Measurements from ENCODE around the gene BTBD9.

The BTBD9 gene

GRCh38 chr6:38272222-38272621 lies 367.5 kb downstream of the BTBD9 start:
- Mint-ChIP-seq H3K4me1 (ENCODE audit: low read depth) (peaks cover 1% of the 10 kb centered on the region), H3K36me3 (ENCODE audit: low read depth) (no peaks in the 10 kb centered on the region)

DNA sequence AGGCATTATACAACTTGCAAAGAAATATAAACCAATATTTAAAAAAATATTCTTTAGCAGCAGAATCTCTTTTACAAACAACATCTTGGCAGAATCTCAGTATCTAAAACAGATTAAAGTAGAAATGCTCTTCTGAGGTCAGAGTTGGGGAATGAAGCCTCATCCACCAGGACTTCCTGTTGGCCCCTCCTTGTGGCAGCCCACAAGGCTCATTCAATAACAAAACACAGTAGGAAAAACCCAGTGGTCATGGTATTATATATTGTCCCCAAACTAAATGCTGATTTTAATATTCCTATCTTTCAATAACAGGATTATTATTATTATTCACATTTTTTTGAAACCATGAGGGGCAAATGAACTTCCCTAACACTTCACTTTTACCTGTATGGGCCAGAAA lies 368.6 kb downstream of the BTBD9 start:
- Mint-ChIP-seq H3K36me3 (ENCODE audit: low read depth) (no peaks in the 10 kb centered on the region), H3K9me3 (no peaks in the 10 kb centered on the region), H3K4me3 (no peak overlapping the region), H3K27me3 (ENCODE audit: low read depth) (no peaks in the 10 kb centered on the region), H3K4me1 (ENCODE audit: low read depth) (peaks cover 1% of the 10 kb centered on the region), H3K27ac (no peak overlapping the region)

More at GRCh38 chr6:38272222-38272621, 367.5 kb downstream of the BTBD9 start:
- Mint-ChIP-seq H3K27me3 (ENCODE audit: low read depth) (no peaks in the 10 kb centered on the region), H3K27ac (no peak overlapping the region), H3K4me3 (no peak overlapping the region), H3K9me3 (no peaks in the 10 kb centered on the region)

- H3K27ac Mint-ChIP-seq: no peak overlapping the region
- no peak overlapping the region for H3K4me3 Mint-ChIP-seq
- no peaks in the 10 kb centered on the region for H3K9me3 Mint-ChIP-seq
These were observed 369.4 kb downstream of the BTBD9 start for GRCh38 chr6:38270367-38270766.

GRCh38 chr6:38269461-38270172 lies 370.1 kb downstream of the BTBD9 start:
- no peaks in the 10 kb centered on the region for H3K36me3 Mint-ChIP-seq (ENCODE audit: low read depth)
- H3K4me1 Mint-ChIP-seq (ENCODE audit: low read depth): peaks cover 1% of the 10 kb centered on the region
- no peak overlapping the region for H3K4me3 Mint-ChIP-seq
- no peaks in the 10 kb centered on the region for H3K27me3 Mint-ChIP-seq (ENCODE audit: low read depth)
- no peak overlapping the region for H3K27ac Mint-ChIP-seq
- H3K9me3 Mint-ChIP-seq: no peaks in the 10 kb centered on the region

More at GRCh38 chr6:38270367-38270766, 369.4 kb downstream of the BTBD9 start:
- no peaks in the 10 kb centered on the region for H3K27me3 Mint-ChIP-seq (ENCODE audit: low read depth)
- peaks cover 1% of the 10 kb centered on the region for H3K4me1 Mint-ChIP-seq (ENCODE audit: low read depth)
- H3K36me3 Mint-ChIP-seq (ENCODE audit: low read depth): no peaks in the 10 kb centered on the region

DNA sequence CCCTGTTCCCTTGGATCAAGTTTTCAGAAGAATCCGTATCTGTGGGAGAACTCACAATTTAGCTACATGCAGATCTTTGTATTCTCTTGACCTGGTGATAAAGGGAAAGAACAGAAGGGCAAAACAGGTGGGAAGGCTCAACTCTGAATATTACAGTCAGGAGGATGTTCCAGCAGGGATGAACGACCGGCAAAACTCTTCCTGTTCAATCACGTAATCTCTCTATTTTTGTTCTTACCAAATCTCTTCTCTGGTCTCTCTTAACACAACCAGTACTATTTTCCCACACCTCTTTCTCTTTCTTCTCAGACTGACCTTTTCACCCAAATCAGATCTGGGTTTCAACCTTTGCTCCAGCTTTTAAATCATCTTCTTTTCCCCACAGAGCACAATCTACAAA lies 371.4 kb downstream of the BTBD9 start:
- Mint-ChIP-seq H3K27ac (no peak overlapping the region), H3K9me3 (no peaks in the 10 kb centered on the region), H3K4me1 (ENCODE audit: low read depth) (peaks cover 1% of the 10 kb centered on the region), H3K27me3 (ENCODE audit: low read depth) (no peaks in the 10 kb centered on the region), H3K36me3 (ENCODE audit: low read depth) (no peaks in the 10 kb centered on the region), H3K4me3 (no peak overlapping the region)

DNA sequence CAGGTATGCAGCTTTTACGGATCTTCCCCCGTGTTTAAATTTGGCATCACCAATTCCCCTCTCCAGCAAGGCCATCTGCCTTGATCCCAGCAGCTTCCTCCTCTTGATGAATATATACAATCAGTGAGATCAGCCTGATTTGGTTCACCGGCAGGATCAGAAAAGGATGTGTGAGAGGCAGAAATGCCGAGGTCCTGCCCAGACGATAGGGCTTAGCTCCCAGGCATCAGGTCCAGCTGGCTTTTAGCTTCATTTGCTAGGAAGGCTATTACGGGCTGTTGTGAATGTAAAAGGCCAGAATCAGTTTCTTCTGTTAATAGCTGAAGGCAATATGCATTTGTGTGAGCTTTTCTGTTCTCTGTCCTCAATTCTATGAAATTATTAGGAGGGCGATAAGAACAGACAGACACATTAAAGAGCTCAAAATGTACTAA lies 372.8 kb downstream of the BTBD9 start:
- H3K9me3 Mint-ChIP-seq: no peaks in the 10 kb centered on the region
- no peaks in the 10 kb centered on the region for H3K36me3 Mint-ChIP-seq (ENCODE audit: low read depth)
- H3K27me3 Mint-ChIP-seq (ENCODE audit: low read depth): no peaks in the 10 kb centered on the region
- no peak overlapping the region for H3K27ac Mint-ChIP-seq
- H3K4me1 Mint-ChIP-seq (ENCODE audit: low read depth): peaks cover 1% of the 10 kb centered on the region
- H3K4me3 Mint-ChIP-seq: no peak overlapping the region

DNA sequence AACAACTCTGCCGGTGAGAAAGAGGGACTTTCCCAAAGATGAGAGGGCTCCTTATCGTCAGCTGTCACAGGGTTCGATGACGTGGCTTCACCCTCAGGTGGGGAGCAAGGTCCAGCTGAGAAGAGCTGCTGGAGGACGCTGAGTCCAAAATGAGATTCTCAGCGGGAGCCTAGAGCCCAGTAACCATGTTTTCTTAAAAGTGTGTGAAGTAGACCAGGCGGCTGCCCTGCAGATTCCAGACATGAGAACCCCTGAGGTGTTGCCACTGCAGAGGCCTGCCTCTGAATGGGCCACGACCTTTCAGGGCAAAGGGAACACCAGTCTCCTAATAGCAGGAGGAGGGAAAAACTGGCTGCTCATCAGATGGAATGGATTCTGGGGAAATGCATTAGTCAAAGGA lies 375.1 kb downstream of the BTBD9 start:
- H3K27ac Mint-ChIP-seq: no peak overlapping the region

DNA sequence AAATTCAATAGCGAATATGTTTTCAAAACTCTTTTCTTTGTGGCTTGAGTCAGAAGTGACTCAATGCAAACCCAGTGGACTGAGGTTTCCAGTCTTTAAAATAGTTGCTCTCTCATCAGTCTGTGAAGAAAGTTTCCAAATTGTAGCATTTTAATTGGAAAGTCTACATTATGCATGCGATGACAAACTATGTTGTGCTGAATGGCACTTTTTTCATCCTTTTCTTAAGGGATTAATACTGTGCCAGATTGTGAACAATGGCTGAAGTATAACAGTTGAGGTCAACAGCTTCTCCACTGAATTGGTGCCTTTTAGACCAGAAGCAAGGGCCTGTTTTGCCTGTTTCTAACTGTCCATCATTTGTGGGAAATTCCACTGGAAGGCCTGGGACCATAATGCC lies 377.1 kb downstream of the BTBD9 start:
- no peaks in the 10 kb centered on the region for H3K27me3 Mint-ChIP-seq (ENCODE audit: low read depth)
- no peak overlapping the region for H3K4me3 Mint-ChIP-seq
- H3K9me3 Mint-ChIP-seq: no peaks in the 10 kb centered on the region
- H3K4me1 Mint-ChIP-seq (ENCODE audit: low read depth): no peaks in the 10 kb centered on the region
- no peaks in the 10 kb centered on the region for H3K36me3 Mint-ChIP-seq (ENCODE audit: low read depth)
- no peak overlapping the region for H3K27ac Mint-ChIP-seq

More for the DNA sequence above, 375.1 kb downstream of the BTBD9 start:
- H3K9me3 Mint-ChIP-seq: no peaks in the 10 kb centered on the region
- no peak overlapping the region for H3K4me3 Mint-ChIP-seq
- H3K27me3 Mint-ChIP-seq (ENCODE audit: low read depth): no peaks in the 10 kb centered on the region
- H3K36me3 Mint-ChIP-seq (ENCODE audit: low read depth): no peaks in the 10 kb centered on the region
- H3K4me1 Mint-ChIP-seq (ENCODE audit: low read depth): no peaks in the 10 kb centered on the region

DNA sequence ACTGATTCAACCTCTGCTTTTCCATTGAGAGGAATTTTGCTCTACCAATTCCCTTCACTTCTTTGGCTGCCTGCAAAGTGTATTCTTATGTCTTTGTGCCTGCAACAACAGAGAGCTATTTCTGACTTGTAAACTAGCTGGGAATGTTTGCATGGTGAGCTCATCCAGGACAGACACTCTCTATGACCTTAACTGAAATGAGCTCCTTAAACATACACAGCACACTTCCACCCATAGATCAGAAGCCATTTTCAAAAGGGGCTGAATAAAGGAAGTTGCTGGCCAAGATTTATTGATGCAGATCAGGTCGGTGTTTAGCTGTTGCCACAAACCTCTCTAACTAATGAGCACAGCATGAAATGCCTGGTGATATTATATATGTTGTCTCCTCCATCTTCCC lies 377.7 kb downstream of the BTBD9 start:
- Mint-ChIP-seq H3K4me1 (ENCODE audit: low read depth) (no peaks in the 10 kb centered on the region), H3K36me3 (ENCODE audit: low read depth) (no peaks in the 10 kb centered on the region), H3K4me3 (no peak overlapping the region), H3K27me3 (ENCODE audit: low read depth) (no peaks in the 10 kb centered on the region), H3K9me3 (no peaks in the 10 kb centered on the region), H3K27ac (no peak overlapping the region)

- Mint-ChIP-seq H3K4me3 (no peak overlapping the region), H3K27me3 (ENCODE audit: low read depth) (no peaks in the 10 kb centered on the region), H3K4me1 (ENCODE audit: low read depth) (no peaks in the 10 kb centered on the region), H3K27ac (no peak overlapping the region), H3K36me3 (ENCODE audit: low read depth) (no peaks in the 10 kb centered on the region), H3K9me3 (no peaks in the 10 kb centered on the region)
These were observed 378.1 kb downstream of the BTBD9 start for GRCh38 chr6:38261626-38262025.

DNA sequence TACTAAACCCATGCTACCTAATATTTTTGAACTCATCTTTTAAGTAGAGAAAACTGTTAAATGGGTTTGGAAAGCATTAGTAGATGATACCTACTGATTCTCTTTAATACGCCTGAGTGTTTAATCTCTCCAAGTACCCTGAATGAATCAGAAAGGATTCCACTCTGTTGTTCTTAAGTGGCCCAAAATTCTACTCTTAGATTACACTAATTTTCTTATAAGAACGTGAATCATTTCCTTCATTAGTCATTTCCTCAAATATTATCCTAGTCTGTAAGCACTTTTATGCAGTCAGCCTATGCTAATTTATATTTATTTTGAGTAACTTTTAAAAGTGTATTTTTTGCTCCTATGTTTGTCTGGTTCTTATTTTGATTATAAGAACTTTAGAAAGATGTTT lies 380.0 kb downstream of the BTBD9 start:
- Mint-ChIP-seq H3K9me3 (no peaks in the 10 kb centered on the region), H3K27me3 (ENCODE audit: low read depth) (no peaks in the 10 kb centered on the region), H3K4me3 (no peak overlapping the region), H3K36me3 (ENCODE audit: low read depth) (peaks cover 8% of the 10 kb centered on the region), H3K4me1 (ENCODE audit: low read depth) (no peaks in the 10 kb centered on the region), H3K27ac (no peak overlapping the region)

GRCh38 chr6:38248500-38249234 lies 391.1 kb downstream of the BTBD9 start:
- H3K27me3 Mint-ChIP-seq (ENCODE audit: low read depth): no peaks in the 10 kb centered on the region

DNA sequence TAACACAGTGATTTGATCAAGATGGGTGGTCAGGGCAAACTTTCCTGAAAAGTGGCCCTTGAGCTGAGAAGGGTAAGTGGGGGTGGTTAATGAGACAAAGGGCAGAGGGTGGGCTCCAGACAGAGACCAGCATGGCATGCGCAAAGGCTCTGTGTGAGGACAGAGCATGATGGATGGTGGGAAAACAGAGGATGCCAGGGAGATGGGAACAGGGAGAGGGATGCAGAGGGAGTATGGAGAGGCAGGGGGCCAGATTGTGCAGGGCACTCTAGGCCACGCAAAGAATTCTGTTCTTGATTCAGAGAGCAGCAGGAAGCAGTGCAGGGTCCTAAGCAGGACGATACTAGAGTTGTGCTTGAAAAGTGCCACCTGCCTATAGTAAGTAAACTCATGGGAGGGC lies 394.4 kb downstream of the BTBD9 start:
- H3K27me3 Mint-ChIP-seq (ENCODE audit: low read depth): no peaks in the 10 kb centered on the region

More at GRCh38 chr6:38248500-38249234, 391.1 kb downstream of the BTBD9 start:
- Mint-ChIP-seq H3K36me3 (ENCODE audit: low read depth) (no peaks in the 10 kb centered on the region), H3K4me3 (no peak overlapping the region), H3K9me3 (no peaks in the 10 kb centered on the region), H3K27ac (no peak overlapping the region), H3K4me1 (ENCODE audit: low read depth) (no peaks in the 10 kb centered on the region)

DNA sequence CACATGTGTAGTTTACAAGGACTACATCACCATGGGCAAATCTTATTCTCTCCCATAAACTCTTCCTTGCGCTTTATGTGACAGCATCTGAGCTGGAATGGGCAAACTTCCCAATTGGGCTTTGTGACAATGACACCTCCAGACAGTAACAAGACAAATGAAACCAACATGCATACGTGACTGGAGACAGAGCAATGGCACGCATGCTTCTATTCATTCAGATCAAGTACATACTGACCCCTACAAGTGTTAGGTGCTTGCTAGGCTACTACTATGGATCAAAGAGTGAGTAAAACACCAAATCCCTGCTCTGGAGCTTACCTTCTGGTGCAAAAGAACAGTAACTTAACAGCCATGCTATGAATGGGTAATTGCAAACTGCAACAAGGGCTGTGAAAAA lies 394.9 kb downstream of the BTBD9 start:
- Mint-ChIP-seq H3K4me3 (no peak overlapping the region), H3K4me1 (ENCODE audit: low read depth) (peaks cover under 1% of the 10 kb centered on the region), H3K27me3 (ENCODE audit: low read depth) (no peaks in the 10 kb centered on the region), H3K9me3 (no peaks in the 10 kb centered on the region), H3K27ac (no peak overlapping the region), H3K36me3 (ENCODE audit: low read depth) (no peaks in the 10 kb centered on the region)

More for the DNA sequence above, 394.4 kb downstream of the BTBD9 start:
- Mint-ChIP-seq H3K4me1 (ENCODE audit: low read depth) (no peaks in the 10 kb centered on the region), H3K36me3 (ENCODE audit: low read depth) (no peaks in the 10 kb centered on the region), H3K4me3 (no peak overlapping the region), H3K27ac (no peak overlapping the region), H3K9me3 (no peaks in the 10 kb centered on the region)

DNA sequence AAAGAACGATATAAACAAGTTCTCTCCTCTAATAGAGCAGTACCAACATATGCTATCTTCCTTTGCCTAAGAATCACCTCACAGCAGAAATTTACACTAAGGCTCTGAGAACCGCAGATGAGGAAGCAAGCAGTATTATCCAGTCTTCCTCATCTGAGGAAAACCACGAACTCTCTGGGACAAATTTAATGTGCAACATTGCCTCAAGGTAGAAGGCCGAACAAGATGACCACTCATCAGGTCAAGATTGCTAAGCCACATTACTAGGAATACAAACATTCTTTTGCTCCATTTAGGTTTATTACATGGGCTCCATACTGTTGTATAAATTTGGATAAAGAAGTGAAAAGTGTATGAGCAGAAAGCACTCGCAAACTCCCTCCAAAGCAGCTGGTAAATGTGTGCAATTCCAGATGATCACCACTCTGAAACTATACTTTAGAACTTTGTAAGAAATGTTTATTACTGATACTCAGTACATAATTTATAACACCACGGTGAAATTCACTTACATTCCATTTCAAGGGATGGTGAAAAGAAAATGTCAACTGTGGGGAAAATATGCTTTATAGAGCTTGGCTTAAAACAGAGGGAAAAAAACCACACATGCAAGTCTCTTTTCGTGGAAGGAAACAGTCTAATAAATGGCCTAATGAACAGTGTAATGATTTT lies 398.4 kb downstream of the BTBD9 start:
- Mint-ChIP-seq H3K4me1 (ENCODE audit: low read depth) (peaks cover 2% of the 10 kb centered on the region), H3K4me3 (no peak overlapping the region), H3K27me3 (ENCODE audit: low read depth) (no peaks in the 10 kb centered on the region), H3K27ac (no peak overlapping the region), H3K36me3 (ENCODE audit: low read depth) (no peaks in the 10 kb centered on the region), H3K9me3 (no peaks in the 10 kb centered on the region)

Measured in T-helper 1 cell treated with Interleukin-12 subunit alpha and Interleukin-12 subunit beta and Interleukin-4 antibody, amounts not matched to agents 30 μg/mL and 1 μg/mL, for 36 hours (primary cell).